Testis (tissue), 3 donors: ENCODE data around the gene CTU2. TPM values are rescaled to one million over a fixed set of nuclear protein-coding genes. Genes with fewer than 3 reads are reported as not detected.

Source experiments
- DNase-seq: peaks from one replicate; pipeline ENCODE4 v3.0.0-alpha.2; 2019
- H3K27ac ChIP-seq, 2 donors: fragments of 200-600 bp; sonication (generic); one replicate each; pipeline ENCODE4 v1.5.1; 2019
- H3K27me3 ChIP-seq: fragments of 200-600 bp; sonication (generic); one replicate; pipeline ENCODE4 v1.5.1; 2019
- H3K36me3 ChIP-seq: fragments of 200-600 bp; sonication (generic); one replicate; pipeline ENCODE4 v1.5.1; 2017; ENCODE audit warnings: low read depth; ENCODE audit errors: missing control alignments
- H3K4me1 ChIP-seq: fragments of 200-600 bp; sonication (generic); one replicate; pipeline ENCODE4 v1.5.1; 2019
- H3K4me3 ChIP-seq, 2 donors: fragments of 200-600 bp; sonication (generic); one replicate each; pipeline ENCODE4 v1.5.1; 2017 to 2019
- H3K9me3 ChIP-seq: fragments of 200-600 bp; sonication (generic); one replicate; pipeline ENCODE4 v1.5.1; 2017
- CTCF ChIP-seq, 3 experiments: fragments of 450-650 bp in 2 of 3; fragments of 200-600 bp in 1 of 3; sonication (generic) in 1 of 3; IDR thresholded peaks; one replicate each; pipeline ENCODE4 v1.5.1; 2016 to 2019; ENCODE audit warnings: antibody characterized with exemption in 3 of 3, mild to moderate bottlenecking in 2 of 3, moderate library complexity in 1 of 3
- POLR2A ChIP-seq: fragments of 450-650 bp; IDR thresholded peaks from one replicate; pipeline ENCODE4 v1.6.1; 2017; ENCODE audit warnings: antibody characterized with exemption, mild to moderate bottlenecking, moderate library complexity
- WGBS, 2 donors: methylation state at CpG; one replicate each; pipeline ENCODE4 v1.1.5; 2018; 5-methylcytosine and 5-hydroxymethylcytosine counted together
- intact Hi-C: fragments of 100-400 bp; cut with DNase I; formaldehyde crosslinking; loops from one replicate; pipeline ENCODE4 v1.15.1; 2023; ENCODE audit warnings: low total_unique reads
- polyA plus RNA-seq: library from polyadenylated mRNA; stranded (reverse); fragments of 350-450 nt; fragmentation: Illumina TruSeq; extraction: RNeasy Lipid Tissue Mini Kit (QIAGEN cat#74804); gene quantifications from one replicate; pipeline ENCODE4 v1.2.3, GENCODE V29; 2014; ENCODE audit warnings: low read depth, low replicate concordance; ENCODE audit not compliant: insufficient read depth
- total RNA-seq, 2 donors: library from RNA; depleted of rRNA; stranded (reverse); fragments of >200 nt; gene quantifications; one replicate each; pipeline ENCODE4 v1.2.3, GENCODE V29; 2016

CTU2 gene
- total and polyA plus RNA-seq, 3 donors from 2014 or later = 19.8 to 25.4 (median 24.8) TPM

GRCh38 chr16:88744577-88745521 lies 38.5 kb downstream of the CTU2 start:
- H3K27ac ChIP-seq = no peak overlapping the region
- H3K9me3 ChIP-seq = no peaks in the 10 kb centered on the region
- intact Hi-C loops = loop anchor here (5.0 kb wide), 1 partner anchor 37 kb away; no protein-coding TSS in a partner anchor
- TF ChIP-seq CTCF (IDR thresholded peaks at IDR 0.05) (no peak), POLR2A (no peak)
- H3K36me3 ChIP-seq = no peaks in the 10 kb centered on the region
- H3K4me1 ChIP-seq = peaks cover 12% of the 10 kb centered on the region
- 56 to 59% methylated on average over 26 to 33 of the region's 39 CpGs for WGBS, 2 donors
- no peak for DNase-seq
- H3K27me3 ChIP-seq = no peaks in the 10 kb centered on the region
- H3K4me3 ChIP-seq = no peak overlapping the region

GRCh38 chr16:88746506-88746905 lies 40.2 kb downstream of the CTU2 start:
- Histone ChIP-seq H3K4me3 (no peak overlapping the region), H3K9me3 (no peaks in the 10 kb centered on the region), H3K36me3 (no peaks in the 10 kb centered on the region), H3K27ac (no peak overlapping the region), H3K4me1 (peaks cover 12% of the 10 kb centered on the region), H3K27me3 (no peaks in the 10 kb centered on the region)
- 58 to 61% methylated on average over 11 to 17 of the region's 17 CpGs for WGBS, 2 donors
- TF ChIP-seq CTCF (IDR thresholded peaks at IDR 0.05) (no peak), POLR2A (no peak)
- DNase-seq = peak; percentile 33
- intact Hi-C loops = no loop called here

- no peak for TF ChIP-seq CTCF (IDR thresholded peaks at IDR 0.05)
- TF ChIP-seq POLR2A = no peak
- 89 to 94% methylated on average over 12 to 26 of the region's 26 CpGs for WGBS, 2 donors
- Histone ChIP-seq H3K27me3 (no peaks in the 10 kb centered on the region), H3K4me3 (no peak overlapping the region), H3K27ac (no peak overlapping the region), H3K36me3 (no peaks in the 10 kb centered on the region), H3K4me1 (peaks cover 12% of the 10 kb centered on the region), H3K9me3 (no peaks in the 10 kb centered on the region)
- DNase-seq = no peak
- intact Hi-C loops = no loop called here
Measured at GRCh38 chr16:88747588-88748301, 41.4 kb downstream of the CTU2 start.

GRCh38 chr16:88748364-88748763 lies 42.1 kb downstream of the CTU2 start:
- TF ChIP-seq CTCF (IDR thresholded peaks at IDR 0.05) = no peak
- TF ChIP-seq POLR2A = no peak
- no peaks in the 10 kb centered on the region for H3K9me3 ChIP-seq
- H3K4me3 ChIP-seq = no peak overlapping the region
- WGBS, 2 donors = 85 to 96% methylated on average over 8 to 12 of the region's 12 CpGs
- no peak for DNase-seq
- intact Hi-C loops = no loop called here
- no peak overlapping the region for H3K27ac ChIP-seq
- no peaks in the 10 kb centered on the region for H3K27me3 ChIP-seq
- peaks cover 12% of the 10 kb centered on the region for H3K4me1 ChIP-seq
- no peaks in the 10 kb centered on the region for H3K36me3 ChIP-seq
